ENCODE results near the gene CASS4.
"Not testable (repeated sequence)": the region's sequence is repeated elsewhere in the genome, so short reads cannot be mapped to it uniquely, and the experiment has no call there.

The CASS4 gene

GRCh38 chr20:56406910-56407309, 5.2 kb upstream of the CASS4 start:
- no peak for TF ChIP-seq CTCF (IDR thresholded peaks at IDR 0.05; ENCODE audit: borderline replicate concordance, insufficient read depth, low read depth, low read length)
- no peak overlapping the region for H3K4me3 ChIP-seq (ENCODE audit: low read depth, low read length)

DNA sequence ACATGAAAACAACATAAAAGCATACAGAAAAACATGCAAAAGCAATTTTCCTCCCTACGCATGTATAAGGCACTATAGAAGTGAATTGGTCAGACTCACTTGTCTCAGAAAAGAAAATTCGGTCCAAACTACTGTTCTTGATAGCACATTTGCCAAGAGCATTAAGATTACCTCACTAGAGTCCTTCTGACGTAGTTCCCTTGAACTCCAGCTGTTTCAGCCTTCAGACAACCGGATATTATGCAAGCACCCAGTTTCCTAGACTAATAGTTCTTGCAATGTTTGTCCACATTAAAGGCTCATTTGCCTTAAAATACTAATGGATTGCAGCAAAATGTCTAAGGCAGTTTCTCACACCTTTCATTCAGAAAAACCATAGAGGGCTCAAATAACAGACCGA, 2.5 kb upstream of the CASS4 start:
- no peak for TF ChIP-seq CTCF (IDR thresholded peaks at IDR 0.05; ENCODE audit: borderline replicate concordance, insufficient read depth, low read depth, low read length)
- H3K4me3 ChIP-seq (ENCODE audit: low read depth, low read length): no peak overlapping the region

GRCh38 chr20:56409956-56410355, 2.1 kb upstream of the CASS4 start:
- TF ChIP-seq CTCF (IDR thresholded peaks at IDR 0.05; ENCODE audit: borderline replicate concordance, insufficient read depth, low read depth, low read length): no peak
- no peak overlapping the region for H3K4me3 ChIP-seq (ENCODE audit: low read depth, low read length)

DNA sequence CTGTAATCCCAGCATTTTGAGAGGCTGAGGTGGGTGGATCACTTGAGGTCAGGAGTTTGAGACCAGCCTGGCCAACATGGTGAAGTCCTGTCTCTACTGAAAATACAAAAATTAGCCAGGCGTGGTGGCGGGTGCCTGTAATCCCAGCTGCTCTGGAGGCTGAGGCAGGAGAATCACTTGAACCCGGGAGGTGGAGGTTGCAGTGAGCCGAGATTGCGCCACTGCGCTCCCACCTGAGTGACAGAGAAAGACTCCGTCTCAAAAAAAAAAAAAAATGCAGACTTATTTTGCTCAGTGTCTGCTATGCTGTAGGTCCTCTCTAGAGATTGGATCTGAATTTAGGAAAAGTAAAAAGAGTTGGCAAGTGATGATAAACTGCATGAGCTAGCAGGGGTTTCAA, 773 bp upstream of the CASS4 start:
- not testable (repeated sequence) for H3K4me3 ChIP-seq (ENCODE audit: low read depth, low read length)

DNA sequence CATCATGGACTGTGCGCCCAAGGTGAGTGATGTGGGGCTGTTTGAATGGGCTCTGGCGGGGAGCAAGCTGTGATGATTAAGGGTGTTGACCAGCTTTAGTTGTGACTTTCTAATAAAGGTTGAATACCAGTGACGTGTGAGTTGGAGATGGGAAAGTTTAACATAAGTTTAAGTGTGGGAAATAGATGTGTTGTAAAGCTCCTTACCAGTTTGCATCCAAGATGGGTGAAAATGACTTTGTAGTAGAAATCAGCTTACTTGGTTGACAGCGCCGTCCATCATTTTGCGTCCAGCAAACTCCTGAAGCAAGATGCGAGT, 372 bp downstream of the CASS4 start:
- H3K4me3 ChIP-seq (ENCODE audit: low read depth, low read length): no peak overlapping the region
- TF ChIP-seq CTCF (IDR thresholded peaks at IDR 0.05; ENCODE audit: borderline replicate concordance, insufficient read depth, low read depth, low read length): no peak

DNA sequence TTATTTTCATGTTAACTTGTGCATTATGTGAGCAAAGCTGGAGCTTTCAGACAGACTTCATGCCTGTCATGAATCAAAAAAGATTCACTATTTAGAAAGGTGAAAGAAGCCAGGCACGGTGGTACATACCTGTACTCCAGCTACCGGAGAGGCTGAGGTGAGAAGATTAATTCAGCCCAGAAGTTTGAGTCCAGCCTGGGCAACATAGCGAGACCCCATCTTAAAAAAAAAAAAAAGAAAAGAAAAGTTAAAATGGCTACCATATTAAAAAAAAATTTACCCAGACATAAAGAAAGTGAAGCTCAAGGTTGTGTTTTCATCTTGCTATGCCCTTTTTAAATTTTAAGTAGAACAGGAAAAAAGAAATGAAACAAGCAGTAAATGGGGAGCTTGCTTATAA, 889 bp downstream of the CASS4 start:
- no peak for TF ChIP-seq CTCF (IDR thresholded peaks at IDR 0.05; ENCODE audit: borderline replicate concordance, insufficient read depth, low read depth, low read length)

DNA sequence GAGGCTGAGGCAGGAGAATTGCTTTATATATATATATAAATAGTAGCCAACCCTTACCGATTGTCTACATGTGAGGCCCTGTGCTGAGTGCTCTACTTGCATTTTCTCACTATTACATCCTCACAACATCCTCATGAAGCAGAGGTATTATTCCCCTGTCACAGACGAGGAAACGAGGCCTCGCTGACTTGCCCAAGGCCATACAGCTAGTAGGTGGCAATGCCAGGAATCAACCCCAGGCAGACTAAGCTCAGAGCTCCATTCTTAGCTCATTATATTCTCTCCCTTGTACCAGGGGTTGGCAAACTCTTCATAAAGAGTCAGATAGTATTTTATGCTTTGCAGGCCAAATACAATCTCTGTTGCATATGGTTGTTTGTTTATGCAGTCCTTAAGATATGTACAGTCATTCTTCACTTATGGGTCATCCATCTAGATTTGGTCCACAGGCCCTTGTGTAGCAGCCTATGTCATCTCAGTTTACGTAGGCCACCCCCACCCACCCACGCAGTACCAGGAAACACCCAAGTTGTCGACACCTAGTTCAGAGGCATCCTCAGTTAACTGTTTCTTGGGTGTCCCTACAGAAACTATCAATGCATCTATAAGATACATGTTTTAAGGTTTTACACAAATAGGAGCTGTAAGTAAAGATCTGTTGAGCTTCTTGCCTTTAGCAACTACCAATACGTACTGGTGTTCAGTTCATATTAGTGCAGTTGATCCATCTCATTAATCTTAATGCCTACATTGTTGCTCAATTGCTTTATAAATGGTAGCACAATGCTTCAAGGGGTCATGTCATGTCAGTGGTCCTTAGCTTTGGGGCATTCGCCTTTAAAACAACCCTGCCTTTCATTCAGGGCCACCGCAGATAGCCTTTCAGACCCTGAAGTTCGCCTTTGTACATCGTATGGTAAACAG, 3.0 kb downstream of the CASS4 start:
- TF ChIP-seq CTCF (IDR thresholded peaks at IDR 0.05; ENCODE audit: borderline replicate concordance, insufficient read depth, low read depth, low read length): no peak

More for the DNA sequence above, 889 bp downstream of the CASS4 start:
- H3K4me3 ChIP-seq (ENCODE audit: low read depth, low read length): no peak overlapping the region

More for the DNA sequence above, 3.0 kb downstream of the CASS4 start:
- H3K4me3 ChIP-seq (ENCODE audit: low read depth, low read length): no peak overlapping the region
